ENCODE data around the gene PTBP2.

Gene PTBP2

GRCh38 chr1:96825231-96825630 lies 103.6 kb downstream of the PTBP2 start:
- in situ Hi-C loops (cut with MboI; ENCODE audit: low sequenced_read_pairs, unreplicated experiment), result no loop called here
- no peak for DNase-seq (ENCODE audit: low spot score)
- no peak for TF ChIP-seq CTCF (IDR thresholded peaks at IDR 0.05; ENCODE audit: borderline replicate concordance, control extremely low read depth, extremely low read depth, insufficient read depth, missing control alignments)

GRCh38 chr1:96825950-96826576 lies 104.5 kb downstream of the PTBP2 start:
- DNase-seq (ENCODE audit: low spot score), result no peak
- no peak for TF ChIP-seq CTCF (IDR thresholded peaks at IDR 0.05; ENCODE audit: borderline replicate concordance, control extremely low read depth, extremely low read depth, insufficient read depth, missing control alignments)
- in situ Hi-C loops (cut with MboI; ENCODE audit: low sequenced_read_pairs, unreplicated experiment), result no loop called here

- DNase-seq (ENCODE audit: low spot score), result no peak
- in situ Hi-C loops (cut with MboI; ENCODE audit: low sequenced_read_pairs, unreplicated experiment), result no loop called here
- TF ChIP-seq CTCF (IDR thresholded peaks at IDR 0.05; ENCODE audit: borderline replicate concordance, control extremely low read depth, extremely low read depth, insufficient read depth, missing control alignments), result no peak
Measured at GRCh38 chr1:96833376-96833775, 111.8 kb downstream of the PTBP2 start.

GRCh38 chr1:96834986-96835385 lies 113.4 kb downstream of the PTBP2 start:
- no peak for TF ChIP-seq CTCF (IDR thresholded peaks at IDR 0.05; ENCODE audit: borderline replicate concordance, control extremely low read depth, extremely low read depth, insufficient read depth, missing control alignments)
- in situ Hi-C loops (cut with MboI; ENCODE audit: low sequenced_read_pairs, unreplicated experiment), result no loop called here

GRCh38 chr1:96837057-96837780 lies 115.6 kb downstream of the PTBP2 start:
- DNase-seq (ENCODE audit: low spot score), result no peak
- in situ Hi-C loops (cut with MboI; ENCODE audit: low sequenced_read_pairs, unreplicated experiment), result no loop called here
- TF ChIP-seq CTCF (IDR thresholded peaks at IDR 0.05; ENCODE audit: borderline replicate concordance, control extremely low read depth, extremely low read depth, insufficient read depth, missing control alignments), result no peak

More at GRCh38 chr1:96834986-96835385, 113.4 kb downstream of the PTBP2 start:
- DNase-seq (ENCODE audit: low spot score), result no peak

- TF ChIP-seq CTCF (IDR thresholded peaks at IDR 0.05; ENCODE audit: borderline replicate concordance, control extremely low read depth, extremely low read depth, insufficient read depth, missing control alignments), result no peak
- no peak for DNase-seq (ENCODE audit: low spot score)
- in situ Hi-C loops (cut with MboI; ENCODE audit: low sequenced_read_pairs, unreplicated experiment), result no loop called here
Measured at GRCh38 chr1:96837781-96838216, 116.2 kb downstream of the PTBP2 start.
